Breast epithelium (tissue), 4 donors: ENCODE data around the gene MYBPC1. TPM values are rescaled to one million over a fixed set of nuclear protein-coding genes. Genes with fewer than 3 reads are reported as not detected.

ENCODE experiments used
- DNase-seq, 2 donors: peaks; one replicate each; pipeline ENCODE4 v3.0.0-alpha.2; 2019; ENCODE audit warnings: low spot score in 2 of 2
- H3K27ac ChIP-seq, 2 donors: fragments of 200-600 bp; sonication (generic) in 1 of 2; one replicate each; pipeline ENCODE4 v1.5.1; 2016 to 2019; ENCODE audit warnings: mild to moderate bottlenecking in 1 of 2
- H3K27me3 ChIP-seq, 2 donors: fragments of 200-600 bp; sonication (generic) in 1 of 2; one replicate each; pipeline versions ENCODE4 v1.5.1 to v1.6.0; 2017 to 2019; ENCODE audit warnings: control low read depth in 1 of 2, mild to moderate bottlenecking in 1 of 2
- H3K36me3 ChIP-seq: fragments of 200-600 bp; one replicate; pipeline ENCODE4 v1.5.1; 2019
- H3K4me1 ChIP-seq, 2 donors: fragments of 200-600 bp; sonication (generic); one replicate each; pipeline ENCODE4 v1.5.1; 2016 to 2019; ENCODE audit warnings: control low read depth in 1 of 2
- H3K4me3 ChIP-seq, 3 donors: fragments of 200-600 bp; sonication (generic); 1 replicate in 2 of 3; 2 replicates in 1 of 3; pipeline ENCODE4 v1.5.1; 2016 to 2019; ENCODE audit warnings: mild to moderate bottlenecking in 3 of 3, moderate library complexity in 2 of 3
- H3K9me3 ChIP-seq, 2 donors: fragments of 200-600 bp; sonication (generic) in 1 of 2; one replicate each; pipeline ENCODE4 v1.5.1; 2016 to 2019; ENCODE audit warnings: control low read depth in 1 of 2
- POLR2A ChIP-seq: fragments of 450-650 bp; IDR thresholded peaks from one replicate; pipeline ENCODE4 v1.6.1; 2016; ENCODE audit warnings: antibody characterized with exemption, mild to moderate bottlenecking, moderate library complexity
- POLR2AphosphoS5 ChIP-seq, 3 donors: sonication (generic); formaldehyde crosslinking; IDR thresholded peaks; one replicate each; pipeline ENCODE4 v1.6.1; 2017; ENCODE audit warnings: antibody characterized with exemption in 3 of 3
- intact Hi-C: fragments of 100-400 bp; cut with DNase I; formaldehyde crosslinking; loops from one replicate; pipeline ENCODE4 v1.15.1; 2023; ENCODE audit warnings: low total_unique reads
- total RNA-seq, 3 donors: library from RNA; depleted of rRNA; stranded (reverse); fragments of >200 nt; gene quantifications; one replicate each; pipeline ENCODE4 v1.1.0, GENCODE V29; 2016
- TF ChIP-seq, protein P1 (sequence below), 3 donors: fragments of 450-650 bp; IDR thresholded peaks; one replicate each; pipeline ENCODE4 v1.5.1; 2016 to 2017; ENCODE audit warnings: antibody characterized with exemption in 3 of 3, mild to moderate bottlenecking in 3 of 3, moderate library complexity in 3 of 3

Gene MYBPC1
- total RNA-seq, 3 donors from 2014 or later = 0.64 to 395 (median 92.2) TPM

DNA sequence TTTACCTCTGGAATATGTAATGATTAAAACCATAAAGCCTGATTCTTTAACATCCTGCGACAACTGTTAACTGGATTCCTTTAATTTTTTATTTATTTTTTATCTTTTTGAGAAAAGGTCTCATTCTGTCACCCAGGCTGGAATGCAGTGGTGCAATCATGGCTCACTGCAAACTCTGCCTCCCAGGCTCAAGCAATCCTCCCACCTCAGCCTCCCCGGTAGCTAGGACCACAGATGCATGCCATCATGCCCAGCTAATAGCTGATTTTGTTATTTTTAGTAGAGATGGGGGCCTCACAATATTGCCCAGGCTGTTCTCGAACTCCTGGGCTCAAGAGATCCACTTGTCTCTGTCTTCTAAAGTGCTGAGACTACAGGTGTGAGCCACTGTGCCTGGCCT is 3.7 kb downstream of the MYBPC1 start:
- no peaks in the 10 kb centered on the region for H3K36me3 ChIP-seq
- H3K27ac ChIP-seq = no peak overlapping the region
- no peaks in the 10 kb centered on the region for H3K9me3 ChIP-seq
- H3K4me3 ChIP-seq = no peak overlapping the region
- no peak for DNase-seq
- intact Hi-C loops = no loop called here
- TF ChIP-seq POLR2A = no peak
- TF ChIP-seq POLR2AphosphoS5 (IDR thresholded peaks at IDR 0.05) = no peak
- TF ChIP-seq, protein P1, sequence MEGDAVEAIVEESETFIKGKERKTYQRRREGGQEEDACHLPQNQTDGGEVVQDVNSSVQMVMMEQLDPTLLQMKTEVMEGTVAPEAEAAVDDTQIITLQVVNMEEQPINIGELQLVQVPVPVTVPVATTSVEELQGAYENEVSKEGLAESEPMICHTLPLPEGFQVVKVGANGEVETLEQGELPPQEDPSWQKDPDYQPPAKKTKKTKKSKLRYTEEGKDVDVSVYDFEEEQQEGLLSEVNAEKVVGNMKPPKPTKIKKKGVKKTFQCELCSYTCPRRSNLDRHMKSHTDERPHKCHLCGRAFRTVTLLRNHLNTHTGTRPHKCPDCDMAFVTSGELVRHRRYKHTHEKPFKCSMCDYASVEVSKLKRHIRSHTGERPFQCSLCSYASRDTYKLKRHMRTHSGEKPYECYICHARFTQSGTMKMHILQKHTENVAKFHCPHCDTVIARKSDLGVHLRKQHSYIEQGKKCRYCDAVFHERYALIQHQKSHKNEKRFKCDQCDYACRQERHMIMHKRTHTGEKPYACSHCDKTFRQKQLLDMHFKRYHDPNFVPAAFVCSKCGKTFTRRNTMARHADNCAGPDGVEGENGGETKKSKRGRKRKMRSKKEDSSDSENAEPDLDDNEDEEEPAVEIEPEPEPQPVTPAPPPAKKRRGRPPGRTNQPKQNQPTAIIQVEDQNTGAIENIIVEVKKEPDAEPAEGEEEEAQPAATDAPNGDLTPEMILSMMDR (IDR thresholded peaks at IDR 0.05) = no peak
- H3K4me1 ChIP-seq = no peaks in the 10 kb centered on the region
- H3K27me3 ChIP-seq = no peaks in the 10 kb centered on the region

DNA sequence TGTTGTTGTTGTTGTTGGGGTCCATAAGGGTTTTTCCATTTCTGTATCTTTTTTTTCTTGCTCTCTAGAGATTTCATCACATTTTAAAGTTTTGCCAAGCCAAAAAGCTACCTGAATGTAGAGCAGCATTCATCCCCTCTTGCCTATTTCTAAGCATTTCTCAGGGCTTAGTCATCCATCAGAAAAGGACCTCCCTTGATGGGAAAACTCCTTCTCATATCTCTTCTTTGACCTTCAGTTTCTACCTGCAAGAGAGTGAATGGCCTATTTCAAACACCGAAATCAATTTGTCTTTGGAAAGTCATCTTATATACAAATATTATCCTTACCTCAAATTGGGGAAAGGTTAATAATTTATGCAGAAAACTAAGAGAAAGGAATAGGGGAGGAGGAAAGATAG is 4.5 kb downstream of the MYBPC1 start:
- TF ChIP-seq POLR2A = no peak
- TF ChIP-seq, protein P1 (IDR thresholded peaks at IDR 0.05) = no peak
- TF ChIP-seq POLR2AphosphoS5 (IDR thresholded peaks at IDR 0.05) = no peak
- H3K27ac ChIP-seq = no peak overlapping the region
- no peak for DNase-seq
- peak overlapping the region in 1 of 3 donors; percentile 2 for H3K4me3 ChIP-seq
- no peaks in the 10 kb centered on the region for H3K9me3 ChIP-seq
- H3K27me3 ChIP-seq = no peaks in the 10 kb centered on the region
- H3K36me3 ChIP-seq = no peaks in the 10 kb centered on the region
- intact Hi-C loops = no loop called here
- no peaks in the 10 kb centered on the region for H3K4me1 ChIP-seq

DNA sequence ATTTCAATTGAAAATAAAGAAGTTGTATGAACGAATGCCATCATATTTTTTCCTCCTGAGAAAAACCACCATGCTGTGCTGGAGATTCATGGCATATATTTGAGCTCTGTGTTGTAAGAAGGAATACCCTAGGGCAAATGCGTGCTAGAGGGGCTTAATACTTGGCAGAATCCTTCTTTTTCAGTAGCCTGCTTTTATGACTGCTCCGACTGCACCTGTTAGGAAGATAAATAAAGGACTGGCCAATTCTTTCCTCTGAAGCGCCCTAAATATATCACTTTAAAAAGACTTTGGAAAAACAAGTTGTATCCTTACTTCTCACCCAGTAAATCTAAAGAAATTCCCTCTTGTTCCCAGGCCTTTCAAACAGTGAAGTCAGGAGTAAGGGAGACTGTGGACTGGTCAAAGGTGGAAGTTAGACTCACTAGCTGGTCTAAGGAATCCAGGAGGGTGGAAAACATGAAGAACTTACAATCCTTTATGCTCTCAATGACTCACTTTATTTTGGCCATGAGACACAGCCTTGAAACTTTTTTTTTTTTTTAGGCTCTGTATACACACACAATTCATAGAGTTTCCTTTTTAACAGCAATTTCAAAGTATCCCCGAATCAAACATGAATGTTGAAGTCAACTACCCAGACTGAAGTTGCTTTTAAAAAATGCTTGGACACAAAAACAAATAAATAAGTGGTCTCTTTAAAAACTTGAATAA is 5.2 kb downstream of the MYBPC1 start:
- Histone ChIP-seq H3K27ac (peak overlapping the region in 1 of 2 donors; percentile 27), H3K9me3 (no peaks in the 10 kb centered on the region), H3K36me3 (no peaks in the 10 kb centered on the region), H3K27me3 (no peaks in the 10 kb centered on the region), H3K4me3 (peak overlapping the region in 1 of 3 donors; percentile 2), H3K4me1 (no peaks in the 10 kb centered on the region)
- no peak for DNase-seq
- TF ChIP-seq, protein P1 (IDR thresholded peaks at IDR 0.05) = no peak
- no peak for TF ChIP-seq POLR2A
- TF ChIP-seq POLR2AphosphoS5 (IDR thresholded peaks at IDR 0.05) = no peak
- intact Hi-C loops = no loop called here

DNA sequence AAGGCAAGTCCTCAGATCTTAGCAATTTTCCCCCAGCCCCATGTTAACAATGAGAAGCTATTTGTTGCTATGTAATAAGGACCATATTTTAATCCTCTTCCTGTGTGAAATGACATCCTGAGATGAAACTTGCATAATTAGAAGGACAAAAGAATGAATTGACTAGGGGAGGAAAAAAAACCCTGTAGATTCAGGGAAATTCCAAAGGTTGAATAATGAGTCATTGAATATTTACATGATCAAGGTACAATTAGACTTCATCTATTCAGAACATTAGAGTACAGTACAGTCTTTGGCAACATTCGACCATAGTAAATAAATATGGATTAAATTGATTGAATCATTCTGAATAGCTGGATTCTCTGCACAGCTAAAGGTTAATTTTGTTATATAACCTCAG is 9.4 kb downstream of the MYBPC1 start:
- no peak for TF ChIP-seq POLR2AphosphoS5 (IDR thresholded peaks at IDR 0.05)
- TF ChIP-seq, protein P1 (IDR thresholded peaks at IDR 0.05) = no peak
- DNase-seq = no peak
- H3K4me1 ChIP-seq = no peaks in the 10 kb centered on the region
- H3K36me3 ChIP-seq = no peaks in the 10 kb centered on the region
- H3K9me3 ChIP-seq = no peaks in the 10 kb centered on the region
- H3K27me3 ChIP-seq = no peaks in the 10 kb centered on the region
- peak overlapping the region; percentile 41 to 53 for H3K27ac ChIP-seq
- no peak overlapping the region for H3K4me3 ChIP-seq
- intact Hi-C loops = no loop called here

DNA sequence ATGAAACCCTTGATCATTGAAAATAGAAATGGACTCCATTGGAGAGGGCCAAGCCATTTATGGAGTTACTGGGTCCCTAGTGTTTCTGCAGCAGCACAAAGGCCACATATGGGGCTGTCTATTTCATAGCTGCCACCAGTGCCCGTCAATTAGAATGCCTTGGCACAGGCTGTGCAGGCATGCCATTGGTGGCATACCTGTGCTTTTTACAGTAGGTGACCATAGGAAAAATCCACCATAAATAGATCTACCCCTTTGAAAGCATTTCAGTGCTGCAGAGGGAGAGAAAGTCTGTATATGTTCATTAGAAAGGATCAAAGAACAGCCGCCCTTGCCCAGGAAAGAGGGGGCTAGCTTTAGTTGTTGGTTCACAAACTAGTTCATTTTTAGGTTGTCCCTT is 13.1 kb downstream of the MYBPC1 start:
- Histone ChIP-seq H3K4me1 (no peaks in the 10 kb centered on the region), H3K9me3 (no peaks in the 10 kb centered on the region), H3K4me3 (peak overlapping the region in 1 of 3 donors; percentile 10), H3K27ac (peak overlapping the region; percentile 64 to 73), H3K36me3 (no peaks in the 10 kb centered on the region), H3K27me3 (no peaks in the 10 kb centered on the region)
- TF ChIP-seq, protein P1 (IDR thresholded peaks at IDR 0.05) = no peak
- TF ChIP-seq POLR2A = no peak
- no peak for TF ChIP-seq POLR2AphosphoS5 (IDR thresholded peaks at IDR 0.05)
- intact Hi-C loops = no loop called here
- no peak for DNase-seq
